Trophoblast cell (in vitro differentiated cells and primary cell): Measurements from ENCODE around the gene SGCD.

Experiments
- DNase-seq, 2 donors: peaks; one replicate each; pipeline ENCODE4 v3.0.0-alpha.2; 2016
- H2AFZ ChIP-seq: 2 replicates; pipeline ENCODE4 v1.6.1; 2013; ENCODE audit warnings: low read length, moderate library complexity, mild to moderate bottlenecking; ENCODE audit not compliant: insufficient read depth, poor library complexity
- H2AK5ac ChIP-seq: 2 replicates; pipeline ENCODE4 v1.6.1; 2013; ENCODE audit warnings: mild to moderate bottlenecking, low read length
- H2BK120ac ChIP-seq: 2 replicates; pipeline ENCODE4 v1.6.1; 2013; ENCODE audit warnings: low read length, mild to moderate bottlenecking, moderate library complexity; ENCODE audit not compliant: insufficient read depth, poor library complexity
- H2BK12ac ChIP-seq: 2 replicates; pipeline ENCODE4 v1.6.1; 2013; ENCODE audit warnings: mild to moderate bottlenecking, low read length, moderate library complexity
- H2BK5ac ChIP-seq: 2 replicates; pipeline ENCODE4 v1.6.1; 2013; ENCODE audit warnings: low read length, low read depth, moderate library complexity, mild to moderate bottlenecking; ENCODE audit not compliant: poor library complexity
- H3K14ac ChIP-seq: 2 replicates; pipeline ENCODE4 v1.6.1; 2013; ENCODE audit warnings: mild to moderate bottlenecking, low read length
- H3K18ac ChIP-seq: 2 replicates; pipeline ENCODE4 v1.6.1; 2013; ENCODE audit warnings: mild to moderate bottlenecking, low read length
- H3K23ac ChIP-seq: 2 replicates; pipeline ENCODE4 v1.6.1; 2013; ENCODE audit warnings: low read length
- H3K27ac ChIP-seq: 2 replicates; pipeline ENCODE4 v1.5.1; 2013; ENCODE audit warnings: low read depth, mild to moderate bottlenecking, inconsistent platforms, low read length, moderate library complexity
- H3K27me3 ChIP-seq: 2 replicates; pipeline ENCODE4 v1.6.1; 2013; ENCODE audit warnings: inconsistent platforms, mild to moderate bottlenecking, low read length, moderate library complexity; ENCODE audit not compliant: insufficient read depth
- H3K36me3 ChIP-seq, 2 experiments: 1 replicate in 1 of 2; 2 replicates in 1 of 2; pipeline ENCODE4 v1.6.1; 2013; ENCODE audit warnings: low read length in 2 of 2, mild to moderate bottlenecking in 2 of 2, moderate library complexity in 1 of 2; ENCODE audit not compliant: insufficient read depth in 2 of 2, control insufficient read depth in 1 of 2
- H3K4ac ChIP-seq: 2 replicates; pipeline ENCODE4 v1.6.1; 2013; ENCODE audit warnings: low read depth, mild to moderate bottlenecking, low read length, moderate library complexity
- H3K4me1 ChIP-seq, 2 experiments: 1 replicate in 1 of 2; 2 replicates in 1 of 2; pipeline ENCODE4 v1.6.1; 2013; ENCODE audit warnings: low read length in 2 of 2, mild to moderate bottlenecking in 2 of 2, moderate library complexity in 1 of 2; ENCODE audit not compliant: insufficient read depth in 2 of 2, control insufficient read depth in 1 of 2
- H3K4me2 ChIP-seq: 2 replicates; pipeline ENCODE4 v1.6.1; 2013; ENCODE audit warnings: inconsistent platforms, mild to moderate bottlenecking, low read length, moderate library complexity
- H3K4me3 ChIP-seq: 2 replicates; pipeline ENCODE4 v1.5.1; 2013; ENCODE audit warnings: mild to moderate bottlenecking, low read depth, low read length, inconsistent platforms
- H3K79me1 ChIP-seq: one replicate; pipeline ENCODE4 v1.6.1; 2013; ENCODE audit warnings: low read length
- H3K79me2 ChIP-seq: 2 replicates; pipeline ENCODE4 v1.6.1; 2013; ENCODE audit warnings: low read length, mild to moderate bottlenecking; ENCODE audit not compliant: control insufficient read depth, insufficient read depth, poor library complexity
- H3K9ac ChIP-seq: 2 replicates; pipeline ENCODE4 v1.6.1; 2013; ENCODE audit warnings: mild to moderate bottlenecking, low read length
- H3K9me3 ChIP-seq: 2 replicates; pipeline ENCODE4 v1.6.1; 2013; ENCODE audit warnings: low read depth, mild to moderate bottlenecking, control low read depth, inconsistent platforms, low read length; ENCODE audit not compliant: insufficient read depth
- H4K12ac ChIP-seq: 2 replicates; pipeline ENCODE4 v1.6.1; 2013; ENCODE audit warnings: low read depth, mild to moderate bottlenecking, low read length, moderate library complexity
- H4K8ac ChIP-seq: 2 replicates; pipeline ENCODE4 v1.6.1; 2013; ENCODE audit warnings: low read depth, mild to moderate bottlenecking, low read length, moderate library complexity
- H4K91ac ChIP-seq: one replicate; pipeline ENCODE4 v1.6.1; 2013; ENCODE audit warnings: low read depth, mild to moderate bottlenecking, low read length, moderate library complexity
- WGBS: extraction: QIAGEN DNeasy Blood & Tissue Kit; methylation state at CpG from one replicate; pipeline ENCODE4 v1.1.7; 2013; ENCODE audit warnings: missing lambda C conversion rate; ENCODE audit not compliant: insufficient read length, insufficient coverage; ENCODE audit errors: extremely low coverage; 5-methylcytosine and 5-hydroxymethylcytosine counted together

Gene SGCD

GRCh38 chr5:156385416-156385815, 58.5 kb downstream of the SGCD start:
- no peak overlapping the region for H3K4ac ChIP-seq
- H3K14ac ChIP-seq, result no peak overlapping the region
- H3K23ac ChIP-seq, result no peak overlapping the region

DNA sequence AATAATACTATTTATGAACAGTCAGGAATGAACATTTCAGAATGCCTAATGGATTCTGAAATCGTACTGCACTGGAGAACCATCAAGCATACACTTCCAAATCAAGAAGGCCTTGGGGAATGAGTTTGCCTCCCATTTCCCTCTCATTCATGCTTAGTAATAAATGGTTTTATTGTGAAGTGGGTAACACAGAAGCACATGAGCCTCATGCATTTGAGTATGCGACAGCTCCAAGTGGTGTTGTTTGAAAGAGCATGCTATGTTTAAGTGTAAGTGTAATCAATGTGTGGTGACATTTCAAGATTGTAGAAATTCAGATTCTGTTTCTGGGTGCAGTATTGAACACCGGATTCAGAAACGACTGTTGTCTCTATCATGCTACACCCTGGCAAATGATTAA, 60.0 kb downstream of the SGCD start:
- DNase-seq, result no peak
- no peak overlapping the region for H3K14ac ChIP-seq

More at GRCh38 chr5:156385416-156385815, 58.5 kb downstream of the SGCD start:
- H3K4me3 ChIP-seq, result no peak overlapping the region
- H3K27me3 ChIP-seq, result no peaks in the 10 kb centered on the region
- H2AFZ ChIP-seq, result no peak overlapping the region
- no peak overlapping the region for H4K12ac ChIP-seq
- H2BK120ac ChIP-seq, result no peak overlapping the region
- no peaks in the 10 kb centered on the region for H3K9me3 ChIP-seq
- peaks cover 0 to 3% of the 10 kb centered on the region in 2 experiments for H3K4me1 ChIP-seq
- no peak overlapping the region for H2BK5ac ChIP-seq
- H3K27ac ChIP-seq, result no peak overlapping the region
- no peak overlapping the region for H3K9ac ChIP-seq
- no peak overlapping the region for H3K4me2 ChIP-seq
- no peaks in the 10 kb centered on the region for H3K79me2 ChIP-seq
- no peak overlapping the region for H4K91ac ChIP-seq
- H3K18ac ChIP-seq, result no peak overlapping the region
- WGBS, result no CpG with 5 or more reads among the region's 3 CpGs
- H2BK12ac ChIP-seq, result no peak overlapping the region
- H3K79me1 ChIP-seq, result no peaks in the 10 kb centered on the region
- H3K36me3 ChIP-seq, result no peaks in the 10 kb centered on the region
- no peak for DNase-seq
- H2AK5ac ChIP-seq, result no peak overlapping the region
- no peak overlapping the region for H4K8ac ChIP-seq

DNA sequence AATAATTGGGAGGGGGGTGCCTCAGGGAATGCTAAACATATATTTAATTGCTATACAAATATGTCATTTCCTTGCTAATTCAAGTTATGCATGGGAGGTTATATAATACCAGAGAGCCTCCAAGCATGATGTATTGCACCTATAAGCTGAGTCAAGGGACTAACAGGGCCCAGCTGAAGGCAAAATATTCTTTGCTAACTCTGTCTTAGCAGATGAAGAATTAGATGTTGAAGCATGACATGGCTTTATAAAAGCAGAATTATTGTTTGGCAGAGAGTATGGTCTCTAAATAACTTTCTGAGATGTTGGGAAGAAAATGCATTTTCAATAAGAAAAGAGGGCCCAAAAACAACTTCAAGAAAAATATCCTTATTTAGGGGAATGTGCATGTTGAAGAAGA, 60.4 kb downstream of the SGCD start:
- Histone ChIP-seq H2AK5ac (no peak overlapping the region), H4K12ac (no peak overlapping the region), H3K79me1 (no peaks in the 10 kb centered on the region), H3K4ac (no peak overlapping the region), H3K14ac (no peak overlapping the region), H3K9ac (no peak overlapping the region), H3K79me2 (no peaks in the 10 kb centered on the region), H2BK12ac (no peak overlapping the region), H3K27ac (no peak overlapping the region), H2AFZ (no peak overlapping the region), H3K4me2 (no peak overlapping the region), H4K91ac (no peak overlapping the region), H4K8ac (no peak overlapping the region), H3K23ac (no peak overlapping the region), H2BK5ac (no peak overlapping the region), H3K9me3 (no peaks in the 10 kb centered on the region), H2BK120ac (no peak overlapping the region), H3K4me1 (peaks cover 0 to 3% of the 10 kb centered on the region in 2 experiments), H3K4me3 (no peak overlapping the region), H3K27me3 (no peaks in the 10 kb centered on the region), H3K36me3 (no peaks in the 10 kb centered on the region), H3K18ac (no peak overlapping the region)
- no peak for DNase-seq

More for the DNA sequence above, 60.0 kb downstream of the SGCD start:
- Histone ChIP-seq H3K27me3 (no peaks in the 10 kb centered on the region), H3K79me1 (no peaks in the 10 kb centered on the region), H3K4me3 (no peak overlapping the region), H3K4ac (no peak overlapping the region), H2BK120ac (no peak overlapping the region), H4K91ac (no peak overlapping the region), H3K9ac (no peak overlapping the region), H3K27ac (no peak overlapping the region), H3K9me3 (no peaks in the 10 kb centered on the region), H2AK5ac (no peak overlapping the region), H2AFZ (no peak overlapping the region), H4K8ac (no peak overlapping the region), H2BK5ac (no peak overlapping the region), H3K23ac (no peak overlapping the region), H3K79me2 (no peaks in the 10 kb centered on the region), H3K4me1 (peaks cover 0 to 3% of the 10 kb centered on the region in 2 experiments), H3K4me2 (no peak overlapping the region), H3K36me3 (no peaks in the 10 kb centered on the region), H2BK12ac (no peak overlapping the region), H3K18ac (no peak overlapping the region), H4K12ac (no peak overlapping the region)
- WGBS, result no CpG with 5 or more reads among the region's 4 CpGs

DNA sequence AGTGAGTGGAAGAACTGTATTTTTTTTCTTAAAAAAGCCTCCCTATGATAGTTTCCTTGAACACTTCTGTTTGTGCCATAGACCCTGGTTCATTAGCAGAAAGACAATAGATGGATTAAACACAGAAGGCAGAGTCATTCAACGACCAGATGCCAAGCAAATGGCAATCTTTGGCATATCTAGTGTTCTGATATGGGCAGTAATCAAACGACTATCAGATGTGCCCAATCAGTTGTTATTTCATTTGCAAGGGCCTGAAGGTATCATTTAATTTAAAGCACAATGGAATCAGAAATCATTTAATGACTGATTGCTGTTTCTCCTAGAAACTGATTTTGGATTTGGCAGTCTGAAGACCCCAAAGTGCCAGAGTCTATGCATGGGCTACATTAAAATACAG, 61.3 kb downstream of the SGCD start:
- Histone ChIP-seq H4K12ac (no peak overlapping the region), H3K36me3 (no peaks in the 10 kb centered on the region), H2BK12ac (no peak overlapping the region), H4K8ac (no peak overlapping the region), H3K4me2 (no peak overlapping the region), H3K79me1 (no peaks in the 10 kb centered on the region), H4K91ac (no peak overlapping the region), H3K9ac (no peak overlapping the region), H3K18ac (no peak overlapping the region), H2AK5ac (no peak overlapping the region), H3K4me3 (no peak overlapping the region), H3K4me1 (peaks cover 0 to 3% of the 10 kb centered on the region in 2 experiments), H3K23ac (no peak overlapping the region), H3K4ac (no peak overlapping the region), H2AFZ (no peak overlapping the region), H3K79me2 (no peaks in the 10 kb centered on the region), H3K27me3 (no peaks in the 10 kb centered on the region), H2BK5ac (no peak overlapping the region), H2BK120ac (no peak overlapping the region), H3K27ac (no peak overlapping the region), H3K9me3 (no peaks in the 10 kb centered on the region), H3K14ac (no peak overlapping the region)
- no peak for DNase-seq
- WGBS, result no CpG with 5 or more reads among the region's 2 CpGs
